GM23338 (cell line): ENCODE results near the gene RGS2. TPM values are rescaled to one million over a fixed set of nuclear protein-coding genes. Genes with fewer than 3 reads are reported as not detected.

Experiments used
- ATAC-seq: fragments of 200-7000 bp; cut with Tn5 transposase; 3 replicates; pipeline ENCODE4 v1.9.1; 2020
- DNase-seq: peaks from one replicate; pipeline ENCODE4 v3.0.0-alpha.2; 2015; ENCODE audit warnings: low spot score
- H2AFZ ChIP-seq: fragments of 200-600 bp; sonication (generic); 2 replicates; pipeline ENCODE4 v1.8.0; 2016; ENCODE audit warnings: antibody characterized with exemption, mild to moderate bottlenecking, moderate library complexity
- H3F3A ChIP-seq: fragments of 200-600 bp; sonication (generic); replicated peaks from 2 replicates; pipeline ENCODE4 v1.8.0; 2017; ENCODE audit warnings: antibody characterized with exemption, mixed run types, low read depth
- H3K27ac ChIP-seq: fragments of 200-600 bp; sonication (generic); 2 replicates; pipeline ENCODE4 v1.6.1; 2016; ENCODE audit warnings: low read depth
- H3K27me3 ChIP-seq: fragments of 200-600 bp; sonication (generic); 2 replicates; pipeline ENCODE4 v1.8.0; 2016; ENCODE audit warnings: mild to moderate bottlenecking, mixed run types, moderate library complexity; ENCODE audit not compliant: insufficient read depth
- H3K36me3 ChIP-seq: fragments of 200-600 bp; sonication (generic); 2 replicates; pipeline ENCODE4 v1.8.0; 2016; ENCODE audit warnings: mild to moderate bottlenecking; ENCODE audit not compliant: insufficient read depth
- H3K4me1 ChIP-seq: fragments of 200-600 bp; sonication (generic); 2 replicates; pipeline ENCODE4 v1.8.0; 2016; ENCODE audit warnings: mild to moderate bottlenecking, moderate library complexity; ENCODE audit not compliant: insufficient read depth
- H3K4me2 ChIP-seq: fragments of 200-600 bp; sonication (generic); 2 replicates; pipeline ENCODE4 v1.7.1; 2017; ENCODE audit warnings: mixed run types
- H3K4me3 ChIP-seq: fragments of 200-600 bp; sonication (generic); 2 replicates; pipeline ENCODE4 v1.6.1; 2016; ENCODE audit warnings: mixed run types
- H3K79me2 ChIP-seq: fragments of 200-600 bp; sonication (generic); replicated peaks from 2 replicates; pipeline ENCODE4 v1.8.0; 2017; ENCODE audit warnings: mild to moderate bottlenecking; ENCODE audit not compliant: insufficient read depth
- H3K9me2 ChIP-seq: fragments of 200-600 bp; sonication (generic); 2 replicates; pipeline ENCODE4 v1.8.0; 2017; ENCODE audit not compliant: insufficient read depth
- H4K20me1 ChIP-seq: fragments of 200-600 bp; sonication (generic); replicated peaks from 2 replicates; pipeline ENCODE4 v1.8.0; 2017; ENCODE audit warnings: mild to moderate bottlenecking; ENCODE audit not compliant: insufficient read depth
- H3K27ac Mint-ChIP-seq: 2 replicates; pipeline ENCODE4 v1.8.0; 2020; ENCODE audit warnings: inconsistent platforms, mild to moderate bottlenecking, moderate library complexity, mixed read lengths
- H3K27me3 Mint-ChIP-seq: 3 replicates; pipeline ENCODE4 v1.8.0; 2022; ENCODE audit warnings: low read depth, mild to moderate bottlenecking, moderate library complexity, mixed read lengths, inconsistent platforms; ENCODE audit not compliant: insufficient read depth, poor library complexity
- H3K36me3 Mint-ChIP-seq: 3 replicates; pipeline ENCODE4 v1.8.0; 2021; ENCODE audit warnings: low read depth, mild to moderate bottlenecking, inconsistent platforms, moderate library complexity, mixed read lengths
- H3K4me1 Mint-ChIP-seq: 3 replicates; pipeline ENCODE4 v1.8.0; 2020; ENCODE audit warnings: mild to moderate bottlenecking, inconsistent platforms, mixed read lengths
- H3K4me3 Mint-ChIP-seq: 3 replicates; pipeline ENCODE4 v1.8.0; 2021; ENCODE audit warnings: moderate library complexity, mild to moderate bottlenecking, inconsistent platforms, mixed read lengths
- H3K9me3 Mint-ChIP-seq: 3 replicates; pipeline ENCODE4 v1.8.0; 2020; ENCODE audit warnings: moderate library complexity, mild to moderate bottlenecking, inconsistent platforms, mixed read lengths
- CREB1 ChIP-seq: fragments of 250-450 bp; sonication (Bioruptor Pico); IDR thresholded peaks from 2 replicates; pipeline ENCODE4 v1.5.0; 2020; ENCODE audit warnings: low read depth, mild to moderate bottlenecking, moderate library complexity
- CTCF ChIP-seq, 2 experiments: fragments of 200-600 bp in 1 of 2; sonication (generic) in 1 of 2; conservative IDR thresholded peaks; 2 replicates each; pipeline versions ENCODE4 v1.5.1 to v1.6.1; 2016 to 2017; ENCODE audit warnings: antibody characterized with exemption in 2 of 2, low read depth in 2 of 2, mild to moderate bottlenecking in 2 of 2, moderate library complexity in 1 of 2
- ETS1 ChIP-seq: IDR thresholded peaks from 2 replicates; pipeline ENCODE4 v1.6.1; 2016; ENCODE audit warnings: antibody characterized with exemption
- EZH2 ChIP-seq: fragments of 200-600 bp; sonication (generic); IDR thresholded peaks from one replicate; pipeline ENCODE4 v1.8.0; 2017; ENCODE audit warnings: antibody characterized with exemption, mild to moderate bottlenecking, low read depth; ENCODE audit not compliant: unreplicated experiment
- EZH2phosphoT487 ChIP-seq: fragments of 200-600 bp; sonication (generic); IDR thresholded peaks from one replicate; pipeline ENCODE4 v1.8.1; 2018; ENCODE audit warnings: antibody characterized with exemption; ENCODE audit not compliant: unreplicated experiment
- JUNB ChIP-seq: IDR thresholded peaks from one replicate; pipeline ENCODE4 v1.6.1; 2016; ENCODE audit warnings: antibody characterized with exemption; ENCODE audit not compliant: unreplicated experiment
- NANOG ChIP-seq: IDR thresholded peaks from 2 replicates; pipeline ENCODE4 v1.6.1; 2016; ENCODE audit warnings: antibody characterized with exemption, borderline replicate concordance
- POLR2AphosphoS5 ChIP-seq: IDR thresholded peaks from 2 replicates; pipeline ENCODE4 v1.6.1; 2016; ENCODE audit warnings: antibody characterized with exemption, low read depth
- REST ChIP-seq: IDR thresholded peaks from one replicate; pipeline ENCODE4 v1.6.1; 2018; ENCODE audit warnings: antibody characterized with exemption; ENCODE audit not compliant: unreplicated experiment
- STAT1 ChIP-seq: IDR thresholded peaks from one replicate; pipeline ENCODE4 v1.6.1; 2016; ENCODE audit warnings: antibody characterized with exemption; ENCODE audit not compliant: unreplicated experiment
- ZNF114 ChIP-seq: fragments of 250-450 bp; sonication (Bioruptor Pico); IDR thresholded peaks from 2 replicates; pipeline ENCODE4 v1.5.0; 2020; ENCODE audit warnings: mild to moderate bottlenecking, moderate library complexity
- ZNF331 ChIP-seq: fragments of 250-450 bp; sonication (Bioruptor Pico); IDR thresholded peaks from 2 replicates; pipeline ENCODE4 v1.5.0; 2020; ENCODE audit warnings: low read depth, mild to moderate bottlenecking, moderate library complexity
- ZNF462 ChIP-seq: fragments of 250-450 bp; sonication (Bioruptor Pico); IDR thresholded peaks from 2 replicates; pipeline ENCODE4 v1.5.0; 2020; ENCODE audit warnings: mild to moderate bottlenecking, moderate library complexity
- polyA plus RNA-seq: library from polyadenylated mRNA; unstranded; fragments of >200 nt; fragmentation: Nextera tagmentation; extraction: Ambion mirVana; gene quantifications from 2 replicates; pipeline ENCODE4 v1.2.1, GENCODE V29; 2016
- total RNA-seq: library from RNA; depleted of rRNA; stranded (reverse); fragments of >200 nt; shearing (Covaris generic); gene quantifications from 2 replicates; pipeline ENCODE4 v1.2.3, GENCODE V29; 2014

The RGS2 gene
- total and polyA plus RNA-seq, 2 experiments from 2014 or later = 13.8 to 24.8 TPM

- Histone ChIP-seq H3K9me2 (no peaks in the 10 kb centered on the region), H4K20me1 (no peaks in the 10 kb centered on the region), H3K27ac (no peak overlapping the region), H3K36me3 (no peaks in the 10 kb centered on the region), H2AFZ (no peak overlapping the region), H3K79me2 (no peaks in the 10 kb centered on the region), H3K27me3 (no peaks in the 10 kb centered on the region), H3K4me3 (no peak overlapping the region), H3F3A (no peaks in the 10 kb centered on the region), H3K4me2 (no peak overlapping the region), H3K4me1 (0 out of 2 replicates have a peak, but pooled peaks cover 1% of the 10 kb centered on the region)
- no peaks in the 10 kb centered on the region for H3K9me3 Mint-ChIP-seq
- DNase-seq = no peak
- H3K27ac Mint-ChIP-seq = no peak overlapping the region
- no peaks in the 10 kb centered on the region for H3K36me3 Mint-ChIP-seq
- H3K4me3 Mint-ChIP-seq = no peak overlapping the region
- no peak for ATAC-seq
- no peaks in the 10 kb centered on the region; the same call in 2 of the 3 replicates for H3K4me1 Mint-ChIP-seq
- no peak for TF ChIP-seq REST
- TF ChIP-seq ZNF114 (CRISPR knock-in tag) = no peak
- no peak for TF ChIP-seq POLR2AphosphoS5
- no peak for TF ChIP-seq NANOG
- TF ChIP-seq ETS1 = no peak
- no peak for TF ChIP-seq CREB1 (CRISPR knock-in tag)
- no peak for TF ChIP-seq STAT1
- TF ChIP-seq EZH2 = no peak
- no peak for TF ChIP-seq EZH2phosphoT487
- no peak for TF ChIP-seq JUNB
- TF ChIP-seq ZNF462 (CRISPR knock-in tag) = no peak
- TF ChIP-seq CTCF (conservative IDR thresholded peaks at IDR 0.05; ENCODE audit: low read depth in 2 of 2) = no peak
- TF ChIP-seq ZNF331 (CRISPR knock-in tag) = no peak
- peaks cover 5% of the 10 kb centered on the region for H3K27me3 Mint-ChIP-seq
These were observed 7.4 kb upstream of the RGS2 start for GRCh38 chr1:192801451-192801850.
